HFFc6 (cell line): Measurements from ENCODE around the gene SPCS2. TPM values are rescaled to one million over a fixed set of nuclear protein-coding genes. Genes with fewer than 3 reads are reported as not detected.

ENCODE experiments used
- DNase-seq: peaks from one replicate; pipeline ENCODE4 v3.0.0-alpha.2; 2018
- H3K27ac Mint-ChIP-seq: 2 replicates; pipeline ENCODE4 v1.8.0; 2020; ENCODE audit warnings: mild to moderate bottlenecking, mixed read lengths
- H3K27me3 Mint-ChIP-seq: 2 replicates; pipeline ENCODE4 v1.8.0; 2021; ENCODE audit warnings: mild to moderate bottlenecking, moderate library complexity, mixed read lengths; ENCODE audit not compliant: insufficient read depth
- H3K36me3 Mint-ChIP-seq: 2 replicates; pipeline ENCODE4 v1.8.0; 2021; ENCODE audit warnings: low read depth, mixed read lengths
- H3K4me1 Mint-ChIP-seq: 2 replicates; pipeline ENCODE4 v1.8.0; 2020; ENCODE audit warnings: low read depth, mixed read lengths
- H3K4me3 Mint-ChIP-seq: 2 replicates; pipeline ENCODE4 v1.8.0; 2020; ENCODE audit warnings: mild to moderate bottlenecking, moderate library complexity, mixed read lengths
- H3K9me3 Mint-ChIP-seq: 2 replicates; pipeline ENCODE4 v1.8.0; 2020; ENCODE audit warnings: mild to moderate bottlenecking, mixed read lengths
- total RNA-seq, 6 experiments: library from RNA; stranded (reverse); fragmentation: NEBNext Ultra II Directional; extraction: Animal tissue kit (Norgen Biotek cat#: 25700); gene quantifications; 2 replicates in 1 of 6; 3 replicates in 5 of 6; pipeline ENCODE4 v1.2.3, GENCODE V29; 2021
- TF ChIP-seq, protein P1 (sequence below): fragments of 200-600 bp; sonication (generic); IDR thresholded peaks from 2 replicates; pipeline ENCODE4 v1.5.0; 2021; ENCODE audit warnings: antibody characterized with exemption, mild to moderate bottlenecking

SPCS2 gene
- total RNA-seq, 6 experiments from 2014 or later: 152 to 190 (median 168) TPM

DNA sequence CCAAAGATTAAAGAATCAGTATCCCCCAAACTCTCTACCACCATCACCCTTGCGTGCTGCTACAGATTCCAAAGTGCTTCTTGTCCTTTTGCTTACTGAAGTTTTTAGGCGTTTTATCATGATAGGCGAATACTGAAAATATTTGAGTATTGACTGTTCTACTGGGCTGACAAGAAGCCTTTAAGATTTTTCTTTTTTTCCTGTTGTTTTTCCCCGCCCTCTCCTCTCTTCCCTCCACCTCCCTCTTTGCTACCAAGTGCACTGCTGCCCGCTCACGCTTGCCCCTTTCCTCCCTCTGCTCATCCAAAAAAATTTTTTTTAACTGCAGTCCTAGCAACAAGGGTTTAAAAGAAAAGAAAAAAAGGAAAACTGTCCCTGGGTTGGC, 679 bp downstream of the SPCS2 start:
- peaks cover 19% of the 10 kb centered on the region for H3K36me3 Mint-ChIP-seq
- H3K9me3 Mint-ChIP-seq: no peaks in the 10 kb centered on the region
- H3K27ac Mint-ChIP-seq: peak overlapping the region; percentile 97
- DNase-seq: no peak
- TF ChIP-seq, protein P1, sequence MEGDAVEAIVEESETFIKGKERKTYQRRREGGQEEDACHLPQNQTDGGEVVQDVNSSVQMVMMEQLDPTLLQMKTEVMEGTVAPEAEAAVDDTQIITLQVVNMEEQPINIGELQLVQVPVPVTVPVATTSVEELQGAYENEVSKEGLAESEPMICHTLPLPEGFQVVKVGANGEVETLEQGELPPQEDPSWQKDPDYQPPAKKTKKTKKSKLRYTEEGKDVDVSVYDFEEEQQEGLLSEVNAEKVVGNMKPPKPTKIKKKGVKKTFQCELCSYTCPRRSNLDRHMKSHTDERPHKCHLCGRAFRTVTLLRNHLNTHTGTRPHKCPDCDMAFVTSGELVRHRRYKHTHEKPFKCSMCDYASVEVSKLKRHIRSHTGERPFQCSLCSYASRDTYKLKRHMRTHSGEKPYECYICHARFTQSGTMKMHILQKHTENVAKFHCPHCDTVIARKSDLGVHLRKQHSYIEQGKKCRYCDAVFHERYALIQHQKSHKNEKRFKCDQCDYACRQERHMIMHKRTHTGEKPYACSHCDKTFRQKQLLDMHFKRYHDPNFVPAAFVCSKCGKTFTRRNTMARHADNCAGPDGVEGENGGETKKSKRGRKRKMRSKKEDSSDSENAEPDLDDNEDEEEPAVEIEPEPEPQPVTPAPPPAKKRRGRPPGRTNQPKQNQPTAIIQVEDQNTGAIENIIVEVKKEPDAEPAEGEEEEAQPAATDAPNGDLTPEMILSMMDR: no peak
- peaks cover 39% of the 10 kb centered on the region for H3K4me1 Mint-ChIP-seq
- H3K4me3 Mint-ChIP-seq: peak overlapping the region; percentile 100
- H3K27me3 Mint-ChIP-seq: no peaks in the 10 kb centered on the region; the same call in 1 of the 2 replicates

DNA sequence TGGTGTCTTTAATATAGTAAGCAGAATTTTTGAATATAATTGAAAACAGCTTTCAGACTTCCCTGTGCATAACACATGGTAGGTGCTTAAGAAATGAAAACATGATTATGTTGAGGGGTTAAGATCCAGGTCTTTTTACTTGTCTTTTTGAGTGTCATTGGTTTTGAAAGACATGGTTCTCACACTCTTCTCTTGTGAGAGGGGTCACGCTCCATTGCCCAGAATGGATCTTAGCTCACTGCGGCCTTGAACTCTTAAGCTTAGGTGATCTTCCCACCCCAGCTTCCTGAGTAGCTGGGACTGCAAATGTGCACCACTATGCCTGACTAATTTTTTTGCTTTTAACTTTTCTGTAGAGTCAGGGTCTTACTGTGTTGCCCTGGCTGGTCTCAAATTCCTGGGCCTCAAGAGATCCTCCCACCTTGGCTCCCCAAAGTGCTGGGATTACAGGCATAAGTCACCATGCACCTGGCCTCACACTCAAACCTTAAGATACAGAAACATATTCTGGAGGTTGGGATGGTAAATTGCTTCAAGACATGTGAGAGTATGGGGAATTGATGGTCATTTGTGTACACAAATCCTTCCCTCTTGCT, 1.4 kb downstream of the SPCS2 start:
- H3K4me3 Mint-ChIP-seq: peak overlapping the region; percentile 100
- H3K4me1 Mint-ChIP-seq: peaks cover 32% of the 10 kb centered on the region
- no peaks in the 10 kb centered on the region for H3K9me3 Mint-ChIP-seq
- no peak for DNase-seq
- H3K27ac Mint-ChIP-seq: peak overlapping the region; percentile 97
- TF ChIP-seq, protein P1: no peak
- H3K27me3 Mint-ChIP-seq: no peaks in the 10 kb centered on the region; the same call in 1 of the 2 replicates
- H3K36me3 Mint-ChIP-seq: peaks cover 16% of the 10 kb centered on the region

DNA sequence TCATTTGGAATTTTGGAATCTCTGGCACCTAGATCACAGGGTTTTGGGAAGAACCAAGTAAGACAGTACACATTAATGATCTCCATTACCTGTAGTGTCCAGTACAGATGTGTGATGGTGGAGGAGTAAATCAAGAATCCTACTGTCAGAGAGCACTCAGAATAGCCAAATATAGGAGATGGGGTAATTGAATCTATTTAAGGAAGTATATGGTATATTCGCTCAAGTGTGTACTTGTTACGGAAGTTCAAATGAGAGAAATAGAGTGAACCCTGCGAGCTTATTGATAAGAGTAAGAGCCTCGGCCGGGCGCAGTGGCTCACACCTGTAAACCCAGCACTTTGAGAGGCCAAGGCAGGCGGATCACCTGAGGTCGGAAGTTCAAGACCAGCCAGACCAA, 2.2 kb downstream of the SPCS2 start:
- peaks cover 16% of the 10 kb centered on the region for H3K36me3 Mint-ChIP-seq
- TF ChIP-seq, protein P1: no peak
- H3K4me3 Mint-ChIP-seq: peak overlapping the region; percentile 100; the same call in 1 of the 2 replicates
- H3K9me3 Mint-ChIP-seq: no peaks in the 10 kb centered on the region
- no peak for DNase-seq
- no peaks in the 10 kb centered on the region; the same call in 1 of the 2 replicates for H3K27me3 Mint-ChIP-seq
- H3K27ac Mint-ChIP-seq: no peak overlapping the region
- peaks cover 35% of the 10 kb centered on the region for H3K4me1 Mint-ChIP-seq

DNA sequence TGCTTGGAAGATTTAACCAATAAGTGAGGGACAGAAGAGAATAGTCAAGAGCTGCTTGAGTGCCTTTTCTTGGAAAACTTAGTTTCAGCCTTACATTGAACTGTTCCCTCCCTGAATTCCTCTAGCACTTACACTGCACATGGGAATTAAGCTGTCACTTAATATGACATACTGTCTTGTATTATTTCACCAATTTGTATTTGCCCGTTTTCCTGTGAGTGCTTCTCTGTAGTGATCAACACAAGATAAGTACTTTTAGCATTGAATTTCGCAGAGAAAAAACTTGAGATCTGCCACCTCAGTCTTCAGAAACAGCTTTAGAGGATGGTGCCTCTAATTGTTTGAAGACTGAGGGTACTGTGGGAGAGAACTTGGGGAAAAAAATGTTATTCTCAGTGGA, 3.7 kb downstream of the SPCS2 start:
- Mint-ChIP-seq H3K27ac (no peak overlapping the region), H3K9me3 (no peaks in the 10 kb centered on the region)

DNA sequence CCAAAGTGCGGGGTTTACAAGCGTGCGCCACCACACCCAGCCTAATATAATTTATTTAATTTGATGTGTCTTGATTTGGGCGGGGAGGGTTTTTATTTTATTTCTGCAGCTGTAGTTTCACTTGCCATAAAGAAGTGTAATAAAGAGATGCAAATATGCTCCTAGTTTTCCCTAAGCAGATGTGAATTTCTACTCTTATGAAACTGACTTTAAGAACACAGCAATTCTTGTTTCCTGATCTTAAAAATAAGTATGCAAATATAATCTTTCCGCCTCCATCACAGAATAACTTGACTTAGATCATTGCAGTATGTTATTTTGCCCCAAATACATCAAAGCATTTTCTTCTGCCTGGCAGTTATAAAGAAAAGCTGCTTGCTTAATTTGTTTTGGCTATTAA, 4.4 kb downstream of the SPCS2 start:
- Mint-ChIP-seq H3K27me3 (no peaks in the 10 kb centered on the region; the same call in 1 of the 2 replicates), H3K4me1 (peaks cover 50% of the 10 kb centered on the region), H3K27ac (no peak overlapping the region), H3K4me3 (no peak overlapping the region), H3K9me3 (no peaks in the 10 kb centered on the region), H3K36me3 (peaks cover 16% of the 10 kb centered on the region)
- TF ChIP-seq, protein P1: no peak
- no peak for DNase-seq

More for the DNA sequence above, 3.7 kb downstream of the SPCS2 start:
- H3K36me3 Mint-ChIP-seq: peaks cover 16% of the 10 kb centered on the region
- no peaks in the 10 kb centered on the region; the same call in 1 of the 2 replicates for H3K27me3 Mint-ChIP-seq
- no peak overlapping the region for H3K4me3 Mint-ChIP-seq
- peaks cover 47% of the 10 kb centered on the region for H3K4me1 Mint-ChIP-seq
- TF ChIP-seq, protein P1: no peak
- DNase-seq: no peak
